K562 (cell line): ENCODE measurements around the gene ZNRF3. TPM values are rescaled to one million over a fixed set of nuclear protein-coding genes. Genes with fewer than 3 reads are reported as not detected.

Experiments used
- CHD7 ChIP-seq: fragments of 200-600 bp; sonication (generic); IDR thresholded peaks from one replicate; pipeline ENCODE4 v1.6.1; 2012; ENCODE audit warnings: mild to moderate bottlenecking, low read depth, low read length, inconsistent platforms
- ESRRB ChIP-seq: fragments of 250-450 bp; sonication (Bioruptor Pico); IDR thresholded peaks from 2 replicates; pipeline ENCODE4 v1.5.0; 2020; ENCODE audit warnings: mild to moderate bottlenecking, moderate library complexity, borderline replicate concordance
- ETS1 ChIP-seq: conservative IDR thresholded peaks from 2 replicates; pipeline ENCODE4 v1.6.1; 2011; ENCODE audit warnings: low read depth, mild to moderate bottlenecking, low read length; ENCODE audit not compliant: control insufficient read depth
- ILF3 ChIP-seq: fragments of 450-650 bp; IDR thresholded peaks from 2 replicates; pipeline ENCODE4 v1.6.1; 2018; ENCODE audit warnings: antibody characterized with exemption, mild to moderate bottlenecking, moderate library complexity, borderline replicate concordance
- KAT8 ChIP-seq: fragments of 450-650 bp; IDR thresholded peaks from 2 replicates; pipeline ENCODE4 v1.6.1; 2016; ENCODE audit warnings: low read depth, mild to moderate bottlenecking
- NONO ChIP-seq, 2 experiments: fragments of 200-400 bp in 1 of 2; fragments of 450-650 bp in 1 of 2; formaldehyde crosslinking in 1 of 2; IDR thresholded peaks; 2 replicates each; pipeline ENCODE4 v1.6.1; 2017; ENCODE audit warnings: low read depth in 2 of 2, mild to moderate bottlenecking in 2 of 2, moderate library complexity in 2 of 2, low read length in 1 of 2
- PHB ChIP-seq: fragments of 250-450 bp; sonication (Bioruptor Pico); IDR thresholded peaks from 2 replicates; pipeline ENCODE4 v1.5.0; 2021
- SIN3B ChIP-seq: fragments of 450-650 bp; IDR thresholded peaks from 2 replicates; pipeline ENCODE4 v1.6.1; 2017; ENCODE audit warnings: low read depth, mild to moderate bottlenecking, moderate library complexity
- SMARCB1 ChIP-seq: IDR thresholded peaks from 2 replicates; pipeline ENCODE4 v1.6.1; 2011; ENCODE audit warnings: improper control_type of control experiment, low read depth; ENCODE audit not compliant: insufficient read length
- SPI1 ChIP-seq: IDR thresholded peaks from 2 replicates; pipeline ENCODE4 v1.6.1; 2011; ENCODE audit warnings: low read depth, low read length, control low read depth, borderline replicate concordance
- TARDBP ChIP-seq: fragments of 450-650 bp; IDR thresholded peaks from 2 replicates; pipeline ENCODE4 v1.6.1; 2016
- TBL1XR1 ChIP-seq, 2 experiments: IDR thresholded peaks; 2 replicates each; pipeline ENCODE4 v1.6.1; 2012; ENCODE audit warnings: improper control_type of control experiment in 2 of 2, low read length in 2 of 2, mild to moderate bottlenecking in 1 of 2
- ZNF175 ChIP-seq: fragments of 200-800 bp; sonication (Bioruptor generic); IDR thresholded peaks from 2 replicates; pipeline ENCODE4 v1.6.1; 2016; ENCODE audit warnings: low read depth, mild to moderate bottlenecking, missing genetic modification characterization, missing compliant biosample characterization
- ZNF280B ChIP-seq: fragments of 250-450 bp; sonication (Bioruptor Pico); IDR thresholded peaks from 2 replicates; pipeline ENCODE4 v1.5.1; 2021; ENCODE audit warnings: mild to moderate bottlenecking
- polyA plus RNA-seq, 8 experiments: library from polyadenylated mRNA; depleted of rRNA in 4 of 8; stranded (reverse) in 5 of 8; unstranded in 3 of 8; fragments of >200 nt; fragmentation: Nextera tagmentation in 2 of 8; fragmentation: Illumina TruSeq in 1 of 8; extraction: Ambion mirVana in 2 of 8; extraction: Trizol in 1 of 8; gene quantifications; 2 replicates each; pipeline versions ENCODE4 v1.2.1 to v1.2.3, GENCODE V29; 2011 to 2014; ENCODE audit warnings: inconsistent platforms in 1 of 8, missing spikeins in 1 of 8
- total RNA-seq, 7 experiments: library from RNA; depleted of rRNA in 6 of 7; stranded (reverse); fragments of >200 nt in 6 of 7; fragmentation: Illumina TruSeq in 2 of 7; extraction: Trizol in 2 of 7; gene quantifications; 2 replicates each; pipeline versions ENCODE4 v1.2.1 to v1.2.3, GENCODE V29; 2011 to 2021; ENCODE audit warnings: low replicate concordance in 1 of 7

ZNRF3 gene
- total and polyA plus RNA-seq, 9 of the 15 experiments (the other 6 are each of a cell fraction or from before 2014, with no cell fraction given): 0.41 to 5.9 (median 1.7) TPM

GRCh38 chr22:29083933-29084591, 200.7 kb downstream of the ZNRF3 start (continued):
- no peak for TF ChIP-seq SIN3B
- no peak for TF ChIP-seq CHD7
- TF ChIP-seq SPI1: no peak
- no peak for TF ChIP-seq SMARCB1
- no peak for TF ChIP-seq ETS1
- TF ChIP-seq PHB (CRISPR knock-in tag): no peak
- no peak for TF ChIP-seq KAT8
- TF ChIP-seq ILF3: no peak
- no peak for TF ChIP-seq ESRRB (CRISPR knock-in tag)
- peak in 1 of 2 experiments; percentile 52; a peak in 1 of 4 replicates for TF ChIP-seq TBL1XR1 (IDR thresholded peaks at IDR 0.05; ENCODE audit: low read length in 2 of 2)
- no peak for TF ChIP-seq NONO (IDR thresholded peaks at IDR 0.05; ENCODE audit: low read depth in 2 of 2, low read length in 1 of 2)
- no peak for TF ChIP-seq TARDBP
- TF ChIP-seq ZNF280B (CRISPR knock-in tag): no peak
- peak; percentile 81; the same call in 1 of the 2 replicates for TF ChIP-seq ZNF175 (CRISPR knock-in tag)
